GM18502 (cell line): Measurements from ENCODE around the gene VDR.
A peak's percentile ranks its signal among the peaks of the same experiment; 100 is the strongest.

Source experiments
- ATAC-seq: cut with Tn5 transposase; IDR thresholded peaks from one replicate; pipeline ENCODE4 v1.9.1; 2021; ENCODE audit warnings: mild to moderate bottlenecking; ENCODE audit not compliant: unreplicated experiment, poor library complexity

Gene VDR

DNA sequence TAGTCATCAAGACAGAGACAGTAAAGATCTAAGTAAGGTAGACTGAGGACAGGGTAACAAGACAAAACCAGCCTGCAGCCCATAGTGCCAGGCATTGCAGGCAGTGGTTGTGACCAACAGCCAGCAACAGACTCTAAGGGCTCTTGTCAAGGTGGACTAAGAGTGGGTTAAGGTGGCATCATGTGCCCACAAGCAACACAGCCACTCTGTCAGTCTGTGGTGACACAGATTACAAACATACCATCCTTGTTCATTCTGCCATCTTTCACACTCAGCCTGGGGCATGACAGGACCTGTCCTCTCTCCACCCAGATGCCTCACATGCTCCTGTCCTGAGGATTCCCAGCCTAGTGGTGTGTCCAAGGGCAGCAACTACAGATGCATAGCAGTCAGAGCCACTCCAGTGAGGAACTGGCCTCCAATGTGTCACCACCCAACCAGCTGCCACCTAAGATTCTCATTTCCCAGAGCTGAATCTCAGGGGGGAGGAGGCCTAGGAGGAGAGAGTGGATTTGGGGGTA, 28.3 kb downstream of the VDR start:
- ATAC-seq = no peak

DNA sequence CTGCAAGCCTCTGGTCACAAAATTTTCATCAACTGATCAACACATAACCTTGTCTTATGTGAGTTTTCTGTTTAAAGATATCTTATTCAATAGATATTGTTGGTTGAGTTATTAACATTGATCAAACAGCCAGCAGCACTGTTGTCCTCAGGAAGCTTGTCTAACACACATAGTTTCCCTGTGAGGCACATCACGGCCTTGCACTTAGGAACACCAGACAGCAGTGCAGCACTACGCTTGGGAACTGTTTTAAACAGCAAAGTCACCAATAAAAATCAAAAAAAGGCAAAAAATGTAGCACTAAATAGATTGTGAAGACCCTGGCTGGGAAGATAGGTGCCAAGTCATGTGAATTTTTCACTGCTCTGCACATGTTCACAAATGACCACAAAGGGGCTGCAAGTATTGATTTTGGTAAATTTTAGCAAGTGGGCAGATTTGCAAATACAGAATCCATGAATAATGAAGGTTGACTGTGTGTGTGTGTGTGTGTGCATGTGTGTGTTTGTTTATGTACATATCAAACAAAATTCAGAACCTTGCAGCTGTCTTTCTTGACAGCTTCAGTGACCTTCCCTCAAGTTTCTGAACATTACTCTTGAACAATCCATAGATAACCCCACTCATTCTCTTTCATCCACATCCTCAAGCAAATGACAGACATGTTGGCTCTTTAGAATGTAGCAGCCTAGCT, 28.9 kb downstream of the VDR start:
- no peak for ATAC-seq

DNA sequence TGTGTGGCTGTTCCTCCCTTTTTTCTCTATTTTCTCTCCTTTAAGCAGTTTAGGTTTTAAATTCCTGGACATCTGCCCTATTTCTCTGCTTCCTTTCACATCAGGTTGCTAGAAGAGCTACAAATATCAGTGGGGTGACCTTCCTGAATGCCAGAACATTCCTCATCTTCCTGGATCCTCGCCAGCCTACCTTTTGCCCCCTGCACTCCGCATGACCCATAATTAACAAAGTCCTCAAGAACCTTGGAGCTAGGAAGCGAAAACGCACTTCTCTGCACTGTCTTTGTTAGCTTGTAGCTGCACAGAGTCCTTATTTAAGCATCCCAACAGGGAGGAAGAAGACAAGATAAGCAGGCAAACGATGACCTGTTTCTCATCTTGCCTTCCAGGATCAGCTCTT, 30.5 kb downstream of the VDR start:
- no peak for ATAC-seq

DNA sequence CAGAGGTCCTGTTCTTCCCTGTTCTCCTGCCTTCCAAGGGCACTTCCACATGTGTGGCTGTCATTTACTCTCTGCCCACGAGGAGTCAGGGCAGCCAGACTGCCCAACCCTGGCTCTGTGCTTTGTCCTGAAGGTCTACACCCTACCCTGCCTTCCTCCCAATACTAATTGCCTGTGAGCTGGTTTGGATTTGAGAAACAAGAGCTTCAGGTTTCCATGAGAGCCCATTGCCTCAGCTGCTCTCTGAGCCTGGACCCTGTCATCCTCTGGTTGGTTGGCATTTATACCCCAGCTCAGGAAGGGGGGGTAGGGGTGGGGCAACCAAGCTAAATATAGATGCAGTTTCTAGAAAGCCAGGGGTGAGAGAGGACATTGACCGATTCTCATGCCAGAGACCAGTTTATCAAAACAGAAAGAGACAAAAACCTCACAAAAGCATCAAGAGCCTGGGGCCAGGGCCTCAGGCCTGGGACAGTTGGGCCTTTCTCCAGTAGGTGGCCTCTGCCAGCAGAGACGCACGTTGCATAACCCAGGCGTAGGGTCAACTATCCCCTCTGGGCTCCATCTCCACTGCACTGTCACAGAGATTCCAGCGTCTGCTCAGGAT, 34.5 kb downstream of the VDR start:
- no peak for ATAC-seq

DNA sequence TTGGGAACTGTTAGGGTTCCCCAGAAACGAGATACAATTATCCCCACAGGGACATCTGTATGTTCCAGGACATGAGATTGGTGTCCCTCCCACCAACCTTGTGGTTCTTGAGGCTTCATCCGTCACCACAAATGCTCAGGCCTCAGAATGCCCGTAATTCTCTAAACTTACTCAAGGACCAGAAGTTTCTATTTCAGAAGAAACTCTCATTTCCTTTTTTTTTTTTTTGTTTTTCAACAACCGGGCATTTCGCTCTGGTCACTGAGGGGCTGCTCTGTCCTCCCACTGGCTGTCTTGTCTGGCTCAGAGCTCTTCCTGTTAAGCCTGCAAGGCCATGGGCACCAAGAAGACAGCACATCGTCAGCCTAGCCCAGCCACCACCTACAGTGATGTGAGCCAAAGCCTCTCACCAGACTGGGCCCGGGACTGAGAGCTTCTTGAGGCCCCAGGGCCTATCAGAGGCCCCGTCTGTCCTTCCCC, 36.2 kb downstream of the VDR start:
- peak; percentile 73 for ATAC-seq

DNA sequence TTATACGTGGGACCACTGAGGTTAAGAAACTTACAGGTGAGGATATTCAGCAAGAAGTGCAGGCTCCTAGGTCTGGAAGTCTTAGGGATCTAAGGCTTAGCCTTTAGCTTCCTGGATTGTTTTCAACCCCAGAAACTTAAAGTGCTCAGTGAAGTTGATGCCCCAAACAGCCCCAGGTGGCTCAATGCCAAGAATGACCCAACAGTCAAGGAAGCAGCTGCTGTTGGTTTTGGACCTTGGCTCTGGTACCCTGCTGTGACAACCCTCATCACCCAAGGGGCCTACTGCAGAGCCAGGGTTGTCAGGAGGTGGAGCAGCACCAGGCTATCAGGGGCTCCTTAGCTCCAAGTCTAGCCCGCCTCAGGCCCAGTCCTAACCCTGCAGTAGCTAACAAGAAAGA, 36.8 kb downstream of the VDR start:
- ATAC-seq = peak; percentile 13

DNA sequence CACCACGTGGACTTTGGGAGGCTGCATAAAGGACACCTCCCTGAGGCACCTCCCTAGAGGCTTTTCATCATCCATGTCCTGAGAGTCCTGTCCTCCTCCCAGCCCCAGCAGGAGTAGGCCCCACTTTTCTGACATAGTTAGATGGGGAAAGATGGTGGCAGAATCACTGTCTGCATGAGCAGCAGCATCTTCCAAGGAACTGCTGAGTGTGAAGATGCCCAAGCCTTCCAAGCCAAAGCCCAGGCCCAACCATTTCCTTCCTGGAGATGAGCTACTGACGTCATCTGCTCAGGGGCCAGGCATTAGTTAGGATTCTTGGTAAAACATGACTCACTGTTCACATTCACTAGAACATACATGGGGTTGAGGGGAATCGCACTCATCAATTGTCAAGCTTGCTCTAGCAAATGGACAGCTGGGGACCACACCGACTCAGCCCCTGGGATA, 37.3 kb downstream of the VDR start:
- ATAC-seq = no peak

DNA sequence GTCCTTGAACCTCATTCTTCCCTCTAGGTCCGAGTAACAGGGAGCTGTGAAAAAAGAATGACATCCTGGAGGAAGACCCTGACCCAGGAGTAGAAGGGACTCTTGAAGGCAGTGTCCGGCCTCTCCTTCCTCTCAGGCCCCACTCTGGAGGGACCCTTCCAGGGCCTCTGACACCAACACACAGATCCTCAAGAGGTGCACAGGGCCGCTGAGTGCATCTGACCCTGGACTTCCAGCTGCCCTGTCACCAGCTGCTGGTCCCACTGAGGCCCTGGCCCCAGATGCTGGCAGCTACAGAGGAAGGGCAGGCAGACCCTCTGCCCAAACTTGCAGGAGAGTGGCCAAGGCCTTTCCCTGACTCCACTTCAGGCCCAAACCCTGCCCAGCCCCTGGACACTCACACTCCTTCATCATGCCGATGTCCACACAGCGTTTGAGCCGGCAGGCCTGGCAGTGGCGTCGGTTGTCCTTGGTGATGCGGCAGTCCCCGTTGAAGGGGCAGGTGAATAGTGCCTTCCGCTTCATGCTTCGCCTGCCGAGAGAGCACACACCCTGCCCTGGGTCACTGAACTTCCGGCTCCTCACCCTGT, 40.1 kb downstream of the VDR start:
- ATAC-seq = no peak

DNA sequence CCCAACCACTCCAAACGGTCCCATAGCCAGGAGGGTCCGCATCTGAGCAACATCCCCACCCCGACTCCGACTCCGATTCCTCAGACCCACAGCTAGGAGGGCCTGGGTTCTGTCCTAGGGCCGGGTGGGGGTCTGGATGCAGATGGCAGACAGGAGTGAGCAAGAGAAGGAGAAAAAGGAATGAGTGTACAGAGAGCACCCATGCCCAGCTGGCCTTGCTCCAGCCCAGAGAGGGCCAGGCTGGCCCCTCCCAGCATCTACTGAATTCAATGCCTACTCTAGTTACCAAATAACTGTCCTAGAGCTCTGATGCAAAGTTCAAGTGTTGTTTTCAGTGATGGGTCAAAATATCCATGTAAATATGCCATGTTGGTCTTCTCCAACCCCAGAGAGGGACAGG, 40.8 kb downstream of the VDR start:
- ATAC-seq = no peak

DNA sequence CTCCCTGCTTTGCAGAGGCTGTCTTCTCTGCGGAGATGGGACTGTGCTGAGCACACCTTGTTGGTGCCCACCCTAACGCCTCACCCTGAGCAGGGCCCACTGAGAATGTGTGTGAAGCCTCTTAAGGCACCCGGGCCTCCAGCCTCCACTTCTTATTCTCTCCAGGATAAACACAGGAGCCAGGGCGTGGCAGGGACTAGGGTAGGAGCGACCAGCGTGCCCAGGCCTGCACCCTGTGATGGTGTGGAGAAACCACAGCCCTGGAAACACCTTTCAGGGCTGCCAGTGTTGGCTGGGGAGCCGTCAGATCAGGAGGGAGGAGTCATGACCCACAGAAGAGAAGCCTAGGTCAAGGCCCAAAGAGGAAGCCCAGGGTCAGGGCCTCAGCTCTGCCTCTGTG, 41.3 kb downstream of the VDR start:
- ATAC-seq = no peak

DNA sequence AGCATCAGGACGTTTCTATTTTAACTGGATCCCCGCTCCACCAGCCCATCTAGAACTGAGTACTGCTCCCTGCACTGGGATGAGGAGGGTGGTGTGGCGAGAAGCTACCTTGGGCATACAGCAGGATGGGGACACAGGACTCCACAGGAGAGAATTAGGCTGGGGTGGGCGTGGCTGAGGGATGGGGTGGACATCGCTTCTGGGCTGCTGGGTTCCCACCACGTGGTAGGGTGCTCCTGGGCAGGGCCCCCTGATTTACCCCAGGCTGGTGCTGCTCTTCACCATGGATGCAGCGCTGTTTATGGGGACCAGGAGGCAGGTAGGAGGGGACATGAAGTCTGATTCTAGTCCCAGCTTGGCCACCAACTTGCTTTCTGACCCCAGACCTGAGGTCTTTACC, 41.9 kb downstream of the VDR start:
- ATAC-seq = no peak

DNA sequence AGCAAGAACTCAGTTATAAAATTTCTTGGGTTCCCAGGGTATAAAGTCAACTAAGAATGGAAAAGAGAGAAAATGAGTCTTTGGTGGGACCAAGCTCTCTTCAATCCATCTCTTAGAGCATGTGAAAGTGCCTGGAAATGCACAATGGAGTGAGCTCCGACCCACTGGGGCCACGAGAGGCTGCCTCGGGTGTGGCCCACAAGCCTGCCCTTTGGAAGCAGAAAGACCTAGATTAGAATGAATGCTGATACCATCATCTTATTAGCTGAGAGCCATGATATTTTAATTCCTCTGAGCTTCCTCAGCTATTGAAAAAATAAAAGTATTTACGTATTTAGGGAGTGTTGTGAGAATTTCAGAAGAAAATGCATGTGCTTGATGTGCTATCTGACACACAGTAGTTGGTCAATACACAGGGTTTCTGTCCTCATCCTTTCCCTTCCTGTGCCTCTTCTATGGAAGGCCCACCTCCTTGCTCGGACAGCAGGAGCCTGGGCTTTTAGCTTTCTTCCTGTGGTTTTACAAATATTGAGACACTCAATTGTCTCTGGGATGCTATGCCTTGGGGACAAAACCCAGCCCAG, 42.5 kb downstream of the VDR start:
- ATAC-seq = no peak

DNA sequence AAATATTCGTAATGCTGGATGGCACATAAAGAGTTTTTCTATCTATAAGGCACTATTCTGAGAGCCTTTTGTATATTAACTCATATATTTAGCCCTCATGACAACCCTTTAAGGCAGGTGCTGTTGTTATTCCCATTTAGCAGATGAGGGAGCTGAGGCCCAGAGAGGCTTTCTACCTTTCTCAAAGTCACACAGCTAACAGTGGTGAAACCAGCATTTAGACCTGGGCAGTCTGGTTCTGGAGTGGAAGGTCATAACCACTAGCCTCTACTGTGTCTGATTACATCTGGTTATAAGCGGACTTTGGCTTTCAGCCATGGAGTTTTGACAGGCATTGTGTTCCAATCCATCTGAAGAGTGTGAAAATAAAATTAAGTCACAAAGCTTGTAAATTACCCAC, 43.9 kb downstream of the VDR start:
- ATAC-seq = no peak

DNA sequence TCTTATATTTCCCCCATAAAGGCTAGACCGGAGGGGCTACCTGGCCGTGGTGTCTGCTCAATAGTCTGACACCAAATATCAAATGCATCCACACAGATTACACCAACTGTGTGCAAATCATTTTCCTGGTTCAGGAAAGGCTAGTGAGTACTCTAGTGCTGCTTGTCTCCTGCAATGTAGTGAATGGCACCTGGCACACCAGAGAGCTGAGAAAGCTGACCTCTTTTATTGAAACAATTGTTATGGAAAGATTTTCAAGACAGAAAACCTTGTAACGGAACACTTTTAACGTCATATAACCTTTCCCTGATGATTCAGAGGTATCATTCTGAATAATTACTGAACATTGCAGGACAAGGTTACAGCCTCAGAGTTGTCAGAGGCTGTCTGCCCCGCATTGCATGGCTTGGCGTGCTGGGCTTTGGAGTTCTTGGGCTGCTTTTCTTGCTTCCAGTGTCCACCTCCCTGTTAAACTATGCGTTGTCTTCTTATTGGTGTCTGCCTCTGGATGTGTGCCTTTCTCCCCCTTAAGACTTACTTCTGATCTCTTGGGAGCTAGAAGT, 44.4 kb downstream of the VDR start:
- no peak for ATAC-seq

DNA sequence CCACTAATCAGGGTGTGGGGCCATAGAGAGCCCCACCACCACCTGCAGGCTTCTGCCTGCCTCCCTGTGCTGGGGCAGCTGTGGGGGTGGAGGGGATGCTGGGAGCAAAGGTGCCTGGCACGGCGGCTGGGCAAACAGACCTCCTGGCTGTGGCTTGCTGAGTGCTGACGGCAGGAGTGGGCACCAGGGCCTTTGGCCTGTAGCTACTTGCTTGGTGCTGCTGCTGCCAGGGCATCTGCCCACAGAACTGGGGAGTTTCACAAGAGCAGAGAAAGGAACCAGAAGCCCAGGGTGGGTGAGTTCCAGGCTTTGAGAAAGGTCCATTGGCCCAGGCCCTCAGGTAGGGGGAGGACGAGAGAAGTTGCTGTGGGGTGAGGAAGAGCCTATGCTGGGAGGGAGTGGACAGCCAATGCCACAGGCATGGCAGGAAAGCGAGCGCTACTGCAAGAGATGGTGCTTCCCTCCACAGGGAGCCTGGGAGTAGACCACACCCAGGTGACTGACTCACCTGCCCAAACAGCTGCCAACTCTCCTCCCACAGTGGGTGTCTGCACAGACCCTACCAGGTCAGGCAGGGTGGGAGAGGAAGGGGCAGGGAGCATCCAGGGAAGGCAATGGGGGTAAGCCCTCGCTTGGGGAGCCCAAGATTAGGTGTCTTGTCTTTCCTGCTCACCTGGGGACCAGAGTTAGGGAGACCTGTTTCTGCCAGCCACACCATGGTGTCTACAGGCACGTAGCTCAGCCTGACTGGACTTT, 46.1 kb downstream of the VDR start:
- ATAC-seq = no peak

DNA sequence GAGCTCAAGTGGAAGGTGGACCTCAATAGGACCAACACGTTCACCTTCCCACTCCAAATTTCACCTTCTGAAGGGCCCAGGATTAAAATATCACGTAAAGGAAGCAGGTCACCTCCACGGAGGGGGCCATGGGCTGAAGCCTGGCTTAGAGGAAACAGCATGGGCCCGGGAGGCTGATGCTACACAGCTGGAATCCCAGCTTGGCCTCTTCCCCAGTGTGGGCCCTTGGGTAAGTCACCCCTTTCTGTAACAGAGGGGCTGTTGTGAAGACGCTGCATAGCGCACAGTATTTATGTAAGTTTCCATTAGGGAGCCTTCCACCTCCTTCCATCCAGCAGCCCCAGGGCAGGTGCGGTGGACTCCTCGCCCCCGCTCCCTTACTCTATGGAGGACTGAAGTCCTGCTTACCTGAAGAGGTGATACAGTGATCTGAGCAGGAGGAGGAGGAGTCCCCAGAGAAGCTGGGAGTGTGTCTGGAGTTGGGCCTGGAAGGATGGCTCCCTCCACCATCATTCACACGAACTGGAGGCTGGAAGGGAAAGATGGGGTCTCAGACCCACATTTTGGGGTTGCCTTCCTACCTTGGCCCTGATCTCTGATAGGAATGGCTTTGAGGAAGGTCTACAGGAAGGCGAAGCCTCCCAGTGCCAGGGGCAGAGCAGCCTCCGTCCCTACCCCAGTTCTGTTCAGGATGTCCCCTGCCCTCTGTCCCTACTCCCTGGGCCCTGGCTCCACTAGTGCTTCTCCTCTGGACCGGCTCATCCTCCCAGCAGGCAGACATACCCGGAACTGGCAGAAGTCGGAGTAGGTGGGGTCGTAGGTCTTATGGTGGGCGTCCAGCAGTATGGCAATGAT, 47.8 kb downstream of the VDR start:
- no peak for ATAC-seq

DNA sequence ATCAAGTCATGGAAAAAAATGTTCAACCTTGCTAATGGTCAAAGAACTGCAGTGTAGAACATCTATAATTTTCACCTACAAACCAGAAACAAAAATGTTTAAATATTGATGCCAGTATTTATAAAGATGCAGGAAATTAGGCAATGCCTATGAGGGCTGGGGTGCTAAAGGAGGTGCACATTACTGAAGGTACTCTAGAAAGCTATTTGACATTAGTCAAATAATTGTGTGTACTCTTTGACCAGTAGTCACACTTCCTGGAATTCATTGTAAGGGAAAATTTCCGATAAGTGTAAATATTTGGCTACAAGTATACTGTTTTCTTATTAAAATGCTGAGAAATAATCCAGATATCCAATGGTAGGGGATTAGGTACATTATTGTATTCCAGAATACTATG, 48.7 kb downstream of the VDR start:
- ATAC-seq = no peak

DNA sequence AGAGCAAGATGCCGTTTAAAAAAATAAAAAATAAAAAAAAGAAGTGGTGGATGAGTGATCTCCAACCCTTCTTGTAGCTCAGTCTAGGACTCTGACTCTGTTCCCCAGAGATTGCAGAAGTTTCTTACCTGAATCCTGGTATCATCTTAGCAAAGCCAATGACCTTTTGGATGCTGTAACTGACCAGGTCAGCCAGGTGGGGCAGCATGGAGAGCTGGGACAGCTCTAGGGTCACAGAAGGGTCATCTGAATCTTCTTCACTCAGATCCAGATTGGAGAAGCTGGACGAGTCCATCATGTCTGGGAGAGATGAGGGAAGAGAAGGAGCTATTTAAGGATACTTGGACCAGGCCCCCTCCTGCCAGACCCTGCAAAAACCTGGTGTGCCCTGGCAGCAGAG, 49.3 kb downstream of the VDR start:
- ATAC-seq = no peak

DNA sequence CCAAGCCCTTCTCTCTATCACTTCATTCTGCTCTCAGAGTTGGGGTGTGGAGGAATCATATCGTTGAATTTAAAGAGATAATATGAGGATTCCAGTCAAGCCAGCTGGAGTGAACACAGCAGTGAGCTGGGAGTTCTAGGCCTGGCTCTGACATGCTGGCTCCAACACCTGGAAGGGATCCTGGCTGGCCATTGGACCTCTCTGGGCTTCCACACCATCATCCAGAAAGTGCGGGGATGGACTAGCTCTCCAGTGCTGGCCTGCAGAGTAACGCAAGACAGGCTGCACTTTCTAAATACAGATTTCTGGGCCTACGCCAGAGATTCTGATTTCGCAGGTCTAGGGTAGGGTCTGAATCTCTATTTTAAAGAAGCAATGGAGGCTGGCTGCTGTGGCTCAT, 50.3 kb downstream of the VDR start:
- ATAC-seq = no peak
